Suppressor macrophage treated with lipopolysaccharide for 1 hour (primary cell): ENCODE measurements around the gene HOATZ.

Experiments used
- DNase-seq, 3 donors: peaks; one replicate each; pipeline ENCODE4 v3.0.0-alpha.2; 2020 to 2022

Gene HOATZ

GRCh38 chr11:111523343-111523742 lies 8.8 kb downstream of the HOATZ start:
- DNase-seq, result no peak

GRCh38 chr11:111524056-111524455 lies 9.5 kb downstream of the HOATZ start:
- peak; percentile 50 to 72 (median 65) for DNase-seq

- no peak for DNase-seq
These were observed 10.9 kb downstream of the HOATZ start for GRCh38 chr11:111525456-111525855.

GRCh38 chr11:111526501-111526900 lies 11.9 kb downstream of the HOATZ start:
- peak; percentile 66 to 87 (median 79) for DNase-seq

GRCh38 chr11:111527279-111527678 lies 12.7 kb downstream of the HOATZ start:
- no peak for DNase-seq

- no peak for DNase-seq
These were observed 14.0 kb downstream of the HOATZ start for GRCh38 chr11:111528557-111528956.

GRCh38 chr11:111530091-111530490 lies 15.5 kb downstream of the HOATZ start:
- peak in 2 of 3 donors; percentile 21 to 38 for DNase-seq

- peak in 2 of 3 donors; percentile 45 to 61 for DNase-seq
These were observed 16.6 kb downstream of the HOATZ start for GRCh38 chr11:111531136-111531535.

- peak; percentile 94 to 97 (median 96) for DNase-seq
These were observed 17.2 kb downstream of the HOATZ start for GRCh38 chr11:111531687-111532364.

- DNase-seq, result peak; percentile 38 to 59 (median 55)
These were observed 17.8 kb downstream of the HOATZ start for GRCh38 chr11:111532365-111532709.

- no peak for DNase-seq
These were observed 20.7 kb downstream of the HOATZ start for GRCh38 chr11:111535281-111535680.

- no peak for DNase-seq
These were observed 22.8 kb downstream of the HOATZ start for GRCh38 chr11:111537336-111537860.

GRCh38 chr11:111538407-111539114 lies 24.0 kb downstream of the HOATZ start:
- DNase-seq, result no peak

GRCh38 chr11:111539426-111540113 lies 25.0 kb downstream of the HOATZ start:
- DNase-seq, result no peak

- peak; percentile 20 to 48 (median 36) for DNase-seq
These were observed 25.7 kb downstream of the HOATZ start, which contains the start of gene LAYN for GRCh38 chr11:111540114-111540936. LAYN (plus strand) TSS chr11:111540720; CDS start chr11:111540844, 124 bp downstream.

GRCh38 chr11:111540937-111541253 lies 26.3 kb downstream of the HOATZ start:
- DNase-seq, result no peak

GRCh38 chr11:111541254-111542061 lies 26.9 kb downstream of the HOATZ start:
- peak; percentile 41 to 63 (median 51) for DNase-seq

GRCh38 chr11:111542606-111543275 lies 28.2 kb downstream of the HOATZ start:
- DNase-seq, result no peak

GRCh38 chr11:111548525-111548924 lies 33.9 kb downstream of the HOATZ start:
- DNase-seq, result no peak

GRCh38 chr11:111549196-111549868 lies 34.8 kb downstream of the HOATZ start:
- no peak for DNase-seq

GRCh38 chr11:111549869-111550203 lies 35.3 kb downstream of the HOATZ start:
- DNase-seq, result no peak
